NOMO-1 (cell line): ENCODE data around the gene ATAD3B.
"Not testable (repeated sequence)": the region's sequence is repeated elsewhere in the genome, so short reads cannot be mapped to it uniquely, and the experiment has no call there.

Experiments used
- DNase-seq, 2 experiments: peaks; one replicate each; lab custom pipeline; 2025; ENCODE audit not compliant: unreplicated experiment in 2 of 2; lab: John Stamatoyannopoulos, UW

ATAD3B gene, protein sequence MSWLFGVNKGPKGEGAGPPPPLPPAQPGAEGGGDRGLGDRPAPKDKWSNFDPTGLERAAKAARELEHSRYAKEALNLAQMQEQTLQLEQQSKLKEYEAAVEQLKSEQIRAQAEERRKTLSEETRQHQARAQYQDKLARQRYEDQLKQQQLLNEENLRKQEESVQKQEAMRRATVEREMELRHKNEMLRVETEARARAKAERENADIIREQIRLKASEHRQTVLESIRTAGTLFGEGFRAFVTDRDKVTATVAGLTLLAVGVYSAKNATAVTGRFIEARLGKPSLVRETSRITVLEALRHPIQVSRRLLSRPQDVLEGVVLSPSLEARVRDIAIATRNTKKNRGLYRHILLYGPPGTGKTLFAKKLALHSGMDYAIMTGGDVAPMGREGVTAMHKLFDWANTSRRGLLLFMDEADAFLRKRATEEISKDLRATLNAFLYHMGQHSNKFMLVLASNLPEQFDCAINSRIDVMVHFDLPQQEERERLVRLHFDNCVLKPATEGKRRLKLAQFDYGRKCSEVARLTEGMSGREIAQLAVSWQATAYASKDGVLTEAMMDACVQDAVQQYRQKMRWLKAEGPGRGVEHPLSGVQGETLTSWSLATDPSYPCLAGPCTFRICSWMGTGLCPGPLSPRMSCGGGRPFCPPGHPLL

DNA sequence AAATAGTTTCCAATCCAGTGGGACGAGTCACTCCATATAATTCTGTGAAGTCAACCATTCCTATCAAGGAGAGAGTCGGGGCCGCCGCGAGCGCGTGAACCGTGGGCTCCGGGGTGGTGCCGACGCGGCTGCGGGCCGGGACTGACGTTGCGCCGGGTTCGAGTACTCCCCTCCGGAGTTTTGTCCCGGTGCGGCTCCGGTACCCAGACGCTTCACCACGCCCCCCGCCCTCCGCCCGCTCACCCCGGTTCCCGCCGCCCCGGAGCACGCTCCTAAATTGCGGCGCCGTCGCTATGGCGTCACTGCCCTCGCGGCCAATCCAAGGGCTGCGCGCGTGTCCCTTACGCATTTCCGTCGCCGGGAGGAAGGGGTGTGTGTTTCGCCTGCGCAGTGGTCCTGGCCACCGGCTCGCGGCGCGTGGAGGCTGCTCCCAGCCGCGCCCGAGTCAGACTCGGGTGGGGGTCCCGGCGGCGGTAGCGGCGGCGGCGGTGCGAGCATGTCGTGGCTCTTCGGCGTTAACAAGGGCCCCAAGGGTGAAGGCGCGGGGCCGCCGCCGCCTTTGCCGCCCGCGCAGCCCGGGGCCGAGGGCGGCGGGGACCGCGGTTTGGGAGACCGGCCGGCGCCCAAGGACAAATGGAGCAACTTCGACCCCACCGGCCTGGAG lies at the start of gene ATAD3B:
TSS of gene ATAD3B (plus strand) at position 377 of the 664 bp plus-strand sequence. CDS start at position 497, 120 bp downstream.
- DNase-seq, result peak; percentile 87 to 93

- no peak for DNase-seq
Observed at GRCh38 chr1:1421907-1422464, 49.6 kb upstream of the ATAD3B start.

GRCh38 chr1:1422465-1423244 lies 48.9 kb upstream of the ATAD3B start:
- no peak for DNase-seq

DNA sequence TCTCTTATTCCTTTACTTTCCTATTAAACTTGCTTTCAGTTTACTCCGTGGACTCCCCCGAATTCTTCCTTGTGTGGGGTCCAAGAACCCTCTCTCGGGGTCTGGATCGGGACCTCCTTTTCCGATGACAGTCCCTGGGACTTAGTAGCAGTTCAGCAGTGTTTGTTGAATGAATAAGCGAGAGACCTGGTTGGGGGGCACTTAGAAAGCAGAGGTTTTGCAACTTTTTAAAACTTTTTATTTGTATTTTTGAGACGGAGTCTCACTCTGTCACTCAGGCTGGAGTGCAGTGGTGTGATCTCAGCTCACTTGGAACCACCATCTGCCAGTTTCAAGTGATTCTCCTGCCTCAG lies 48.3 kb upstream of the ATAD3B start:
- DNase-seq, result no peak

DNA sequence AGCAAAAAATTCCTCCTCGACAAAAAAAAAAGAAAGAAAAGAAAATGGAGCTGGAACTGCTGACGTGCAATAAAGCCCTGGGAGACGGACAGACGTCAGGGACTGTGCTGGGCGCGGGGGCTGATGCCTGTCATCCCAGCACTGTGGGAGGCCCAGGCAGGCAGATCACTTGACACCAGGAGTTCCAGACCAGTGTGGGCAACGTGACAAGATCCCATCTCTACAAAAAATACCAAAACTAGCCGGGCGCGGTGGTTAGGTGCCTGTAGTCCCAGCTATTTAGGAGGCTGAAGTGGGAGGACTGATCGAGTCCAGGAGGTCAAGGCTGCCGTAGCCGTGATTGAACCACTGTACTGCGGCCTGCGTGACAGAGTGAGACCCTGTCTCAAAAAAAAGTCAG lies 46.9 kb upstream of the ATAD3B start:
- DNase-seq, result no peak

DNA sequence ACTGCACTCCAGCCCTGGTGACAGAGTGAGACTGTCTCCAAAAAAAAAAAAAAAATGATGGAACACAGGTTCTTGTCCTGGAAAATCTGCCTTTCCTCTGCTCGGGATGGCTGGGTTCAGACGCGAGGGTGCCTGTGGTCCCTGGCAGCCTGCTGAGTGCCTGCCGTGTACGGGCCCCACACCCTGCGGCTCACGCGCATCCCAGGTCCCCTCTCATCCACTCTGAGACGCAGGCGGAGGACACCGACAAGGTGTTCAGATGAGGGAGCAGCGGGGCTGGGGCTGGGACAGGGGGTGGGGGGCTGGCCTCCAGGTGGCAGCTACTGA lies 46.2 kb upstream of the ATAD3B start:
- no peak for DNase-seq

DNA sequence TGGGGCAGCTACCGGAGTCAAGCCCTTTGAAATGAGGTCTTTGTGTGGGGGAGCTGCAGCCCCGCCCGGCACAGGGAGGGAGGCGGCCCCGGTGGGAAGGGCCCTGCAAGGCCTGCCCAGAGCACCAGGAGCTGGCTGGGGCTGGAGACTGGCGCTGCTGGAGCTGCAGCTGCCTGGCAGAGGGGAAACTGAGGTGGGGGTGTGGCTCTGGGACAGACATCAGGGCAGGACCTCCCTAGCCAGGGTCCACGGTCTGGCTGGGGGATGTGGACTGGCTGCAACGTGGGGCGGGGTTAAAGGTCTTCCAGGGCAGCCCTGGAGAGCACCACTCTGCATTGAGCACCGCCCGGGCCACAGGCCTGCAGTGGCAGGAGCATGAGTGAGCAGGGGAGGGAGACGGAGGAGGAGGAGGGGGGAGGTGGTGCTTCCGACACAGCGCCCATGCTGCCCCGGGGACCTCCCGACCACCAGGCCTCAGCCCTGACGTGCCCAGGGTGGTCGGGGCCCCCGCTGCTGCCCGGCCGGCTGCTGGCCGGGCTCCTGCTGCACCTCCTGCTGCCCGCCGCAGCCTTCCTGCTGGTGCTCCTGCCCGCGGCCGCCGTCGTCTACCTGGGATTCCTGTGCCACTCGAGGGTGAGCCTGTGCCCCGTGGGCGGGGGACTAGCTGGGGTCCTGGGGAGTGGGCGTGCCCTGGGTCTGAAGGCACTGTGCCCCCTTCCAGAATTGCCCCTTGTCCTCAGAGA lies 45.6 kb upstream of the ATAD3B start:
- no peak for DNase-seq

- no peak for DNase-seq
Observed at GRCh38 chr1:1426496-1427105, 45.0 kb upstream of the ATAD3B start.

DNA sequence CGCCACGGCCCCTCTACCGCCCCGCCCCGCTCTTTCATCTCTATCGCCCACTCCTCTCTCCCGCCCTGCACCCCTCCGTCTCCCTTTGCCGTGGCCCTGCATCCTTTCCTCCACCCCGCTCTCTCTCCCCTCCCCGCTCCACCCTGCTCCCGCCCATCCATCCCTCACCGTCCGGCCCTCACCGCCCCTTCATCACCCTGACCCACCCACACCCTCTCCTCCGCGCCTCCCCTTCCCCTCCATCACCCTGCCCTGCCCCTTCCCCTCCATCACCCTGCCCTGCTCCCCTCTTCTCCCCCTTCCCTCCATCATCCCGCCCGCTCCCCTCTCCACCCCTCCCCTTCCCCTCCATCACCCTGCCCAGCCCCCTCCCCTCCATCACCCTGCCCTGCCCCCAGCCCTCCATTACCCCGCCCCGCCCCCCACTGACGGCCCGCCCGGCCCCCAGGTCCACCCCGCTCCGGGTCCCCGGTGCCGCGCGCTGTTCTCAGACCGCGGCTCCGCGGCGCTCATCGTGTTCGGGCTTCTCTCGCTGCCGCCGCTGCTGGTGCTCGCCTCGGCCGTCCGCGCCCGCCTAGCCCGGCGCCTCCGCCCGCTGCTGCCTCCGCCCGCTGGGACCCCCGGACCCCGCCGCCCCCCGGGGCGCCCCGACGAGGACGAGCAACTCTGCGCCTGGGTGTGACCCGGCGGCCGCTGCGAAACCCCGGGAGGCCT lies 44.3 kb upstream of the ATAD3B start:
- DNase-seq, result no peak

GRCh38 chr1:1427820-1428148 lies 43.8 kb upstream of the ATAD3B start:
- DNase-seq, result no peak

GRCh38 chr1:1428174-1428573 lies 43.4 kb upstream of the ATAD3B start:
- DNase-seq, result no peak

- not testable (repeated sequence) for DNase-seq
Observed at GRCh38 chr1:1428967-1429366, 42.6 kb upstream of the ATAD3B start.

GRCh38 chr1:1429671-1430073 lies 41.9 kb upstream of the ATAD3B start:
- no peak for DNase-seq

- DNase-seq, result no peak
Observed at GRCh38 chr1:1430114-1430982, 41.2 kb upstream of the ATAD3B start.

- DNase-seq, result no peak
Observed at GRCh38 chr1:1430992-1431844, 40.3 kb upstream of the ATAD3B start.

GRCh38 chr1:1431845-1432273 lies 39.7 kb upstream of the ATAD3B start:
- no peak for DNase-seq

DNA sequence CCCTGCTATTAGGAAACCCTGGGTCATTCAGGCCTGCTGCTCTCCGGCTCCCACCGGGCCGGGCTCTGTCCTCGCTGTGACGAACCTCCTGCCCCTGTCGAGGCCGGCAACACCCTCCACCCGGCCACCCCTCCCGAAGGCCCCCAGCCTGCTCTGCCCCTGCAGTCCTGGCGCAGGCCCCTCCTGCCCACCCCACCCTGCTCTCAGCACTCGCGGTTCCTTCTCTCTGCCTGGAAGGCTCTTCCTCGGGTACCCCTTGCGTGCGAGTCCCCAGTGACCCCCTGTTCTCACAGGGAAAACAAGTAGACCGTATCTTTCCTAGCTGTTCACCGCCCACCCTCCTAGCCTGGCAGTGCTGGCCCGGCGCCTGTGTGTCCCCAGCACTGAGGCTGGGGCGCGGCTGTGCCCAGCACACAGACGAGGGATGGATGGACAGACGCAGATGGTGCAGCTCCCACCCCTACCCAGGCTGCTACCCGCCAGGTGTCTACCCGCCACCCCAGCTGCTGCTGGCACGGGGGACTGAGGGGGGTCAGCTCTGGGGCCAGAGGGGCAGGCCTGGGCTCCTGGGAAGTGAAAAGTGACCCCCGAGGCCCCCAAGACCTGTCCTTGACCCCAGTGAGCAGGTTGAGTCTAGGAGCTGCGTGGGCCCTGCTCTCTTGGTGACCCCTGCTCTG lies 39.2 kb upstream of the ATAD3B start:
- DNase-seq, result no peak
